Liver (tissue), 9 donors: ENCODE results near the gene MCTP1. TPM values are rescaled to one million over a fixed set of nuclear protein-coding genes. Genes with fewer than 3 reads are reported as not detected.

ENCODE experiments used
- DNase-seq: peaks from one replicate; pipeline ENCODE4 v3.0.0-alpha.2; 2017; ENCODE audit warnings: low spot score
- H3K27ac ChIP-seq, 2 donors: one replicate each; pipeline ENCODE4 v1.7.0; 2013; ENCODE audit warnings: inconsistent platforms in 2 of 2, low read length in 2 of 2, control low read depth in 1 of 2, low read depth in 1 of 2, mild to moderate bottlenecking in 1 of 2
- H3K27me3 ChIP-seq, 4 donors: one replicate each; pipeline versions ENCODE4 v1.6.1 to v1.7.0; 2013; ENCODE audit warnings: low read length in 3 of 4, inconsistent platforms in 1 of 4, mild to moderate bottlenecking in 1 of 4, moderate library complexity in 1 of 4; ENCODE audit not compliant: control insufficient read depth in 4 of 4, insufficient read depth in 4 of 4
- H3K36me3 ChIP-seq, 4 donors: one replicate each; pipeline versions ENCODE4 v1.6.1 to v1.7.0; 2013; ENCODE audit warnings: low read length in 3 of 4, mild to moderate bottlenecking in 3 of 4, low read depth in 1 of 4, moderate library complexity in 1 of 4; ENCODE audit not compliant: control insufficient read depth in 4 of 4, insufficient read depth in 3 of 4
- H3K4me1 ChIP-seq, 4 donors: one replicate each; pipeline versions ENCODE4 v1.6.1 to v1.7.0; 2013; ENCODE audit warnings: low read length in 3 of 4, mild to moderate bottlenecking in 3 of 4, moderate library complexity in 1 of 4; ENCODE audit not compliant: control insufficient read depth in 4 of 4, insufficient read depth in 4 of 4
- H3K4me3 ChIP-seq, 3 donors: one replicate each; pipeline versions ENCODE4 v1.6.1 to v1.7.0; 2013; ENCODE audit warnings: low read length in 3 of 3, control low read depth in 1 of 3, low read depth in 1 of 3, mild to moderate bottlenecking in 1 of 3
- H3K9ac ChIP-seq, 2 donors: one replicate each; pipeline ENCODE4 v1.7.0; 2013; ENCODE audit warnings: low read length in 2 of 2, mild to moderate bottlenecking in 2 of 2, moderate library complexity in 2 of 2, control low read depth in 1 of 2, low read depth in 1 of 2
- H3K9me3 ChIP-seq, 4 donors: one replicate each; pipeline versions ENCODE4 v1.6.1 to v1.7.0; 2013; ENCODE audit warnings: low read length in 3 of 4; ENCODE audit not compliant: control insufficient read depth in 4 of 4
- EGR1 ChIP-seq, 2 donors: IDR thresholded peaks; 2 replicates each; pipeline ENCODE4 v1.6.1; 2016 to 2018; ENCODE audit warnings: antibody characterized with exemption in 2 of 2, low read depth in 2 of 2
- FOXA1 ChIP-seq: IDR thresholded peaks from 2 replicates; pipeline ENCODE4 v1.6.1; 2016; ENCODE audit warnings: antibody characterized with exemption
- FOXA2 ChIP-seq: IDR thresholded peaks from 2 replicates; pipeline ENCODE4 v1.6.1; 2016; ENCODE audit warnings: antibody characterized with exemption
- GABPA ChIP-seq, 2 donors: IDR thresholded peaks in 1 of 2; conservative IDR thresholded peaks in 1 of 2; 2 replicates each; pipeline ENCODE4 v1.6.1; 2016; ENCODE audit warnings: antibody characterized with exemption in 2 of 2, mild to moderate bottlenecking in 1 of 2, moderate library complexity in 1 of 2
- HNF4A ChIP-seq, 2 donors: conservative IDR thresholded peaks; 2 replicates each; pipeline ENCODE4 v1.6.1; 2016; ENCODE audit warnings: antibody characterized with exemption in 2 of 2, mild to moderate bottlenecking in 2 of 2
- HNF4G ChIP-seq: IDR thresholded peaks from 2 replicates; pipeline ENCODE4 v1.6.1; 2016; ENCODE audit warnings: antibody characterized with exemption
- JUND ChIP-seq, 2 donors: IDR thresholded peaks; 2 replicates each; pipeline ENCODE4 v1.6.1; 2016; ENCODE audit warnings: antibody characterized with exemption in 2 of 2
- NR2F2 ChIP-seq: IDR thresholded peaks from 2 replicates; pipeline ENCODE4 v1.6.1; 2016; ENCODE audit warnings: antibody characterized with exemption
- RAD21 ChIP-seq, 2 donors: IDR thresholded peaks; 2 replicates each; pipeline ENCODE4 v1.6.1; 2016; ENCODE audit warnings: antibody characterized with exemption in 2 of 2, mild to moderate bottlenecking in 2 of 2
- RXRA ChIP-seq, 2 donors: IDR thresholded peaks; 2 replicates each; pipeline ENCODE4 v1.6.1; 2017 to 2018; ENCODE audit warnings: antibody characterized with exemption in 2 of 2, mild to moderate bottlenecking in 1 of 2
- SP1 ChIP-seq: IDR thresholded peaks from 2 replicates; pipeline ENCODE4 v1.6.1; 2018; ENCODE audit warnings: antibody characterized with exemption, mild to moderate bottlenecking
- TAF1 ChIP-seq: conservative IDR thresholded peaks from 2 replicates; pipeline ENCODE4 v1.6.1; 2016; ENCODE audit warnings: antibody characterized with exemption, mild to moderate bottlenecking
- YY1 ChIP-seq: IDR thresholded peaks from 2 replicates; pipeline ENCODE4 v1.6.1; 2016; ENCODE audit warnings: antibody characterized with exemption, mild to moderate bottlenecking
- WGBS: extraction: QIAGEN DNeasy Blood & Tissue Kit; methylation state at CpG from one replicate; pipeline ENCODE4 v1.1.7; 2013; 5-methylcytosine and 5-hydroxymethylcytosine counted together
- polyA plus RNA-seq, 2 donors: library from polyadenylated mRNA; stranded (reverse) in 1 of 2; unstranded in 1 of 2; fragments of 200-250 nt in 1 of 2; fragments of >200 nt in 1 of 2; fragmentation: Nextera tagmentation in 1 of 2; extraction: Ambion mirVana in 1 of 2; gene quantifications; one replicate each; pipeline versions ENCODE4 v1.2.1 to v1.2.3, GENCODE V29; 2013 to 2015
- total RNA-seq, 2 donors: library from RNA; depleted of rRNA; stranded (reverse); fragments of >200 nt; gene quantifications; one replicate each; pipeline ENCODE4 v1.2.3, GENCODE V29; 2014
- TF ChIP-seq, protein P1 (sequence below): IDR thresholded peaks from 2 replicates; pipeline ENCODE4 v1.6.1; 2016; ENCODE audit warnings: antibody characterized with exemption
- TF ChIP-seq, protein P2 (sequence below): IDR thresholded peaks from 2 replicates; pipeline ENCODE4 v1.6.1; 2016; ENCODE audit warnings: antibody characterized with exemption
- TF ChIP-seq, protein P3 (sequence below): IDR thresholded peaks from 2 replicates; pipeline ENCODE4 v1.6.1; 2016; ENCODE audit warnings: antibody characterized with exemption, mild to moderate bottlenecking
- TF ChIP-seq, protein P4 (sequence below): fragments of 150-350 bp; IDR thresholded peaks from 2 replicates; pipeline ENCODE4 v1.5.1; 2017; ENCODE audit warnings: improper control_type of control experiment, low read depth, low read length; ENCODE audit not compliant: missing input control
- donor health status: healthy.
- donor health status: healthy.
- donor health status: healthy.
- donor health status: healthy.
- donor health status: healthy.

MCTP1 gene
- total and polyA plus RNA-seq, 4 donors = 0.67 to 7.6 (median 4.3) TPM

DNA sequence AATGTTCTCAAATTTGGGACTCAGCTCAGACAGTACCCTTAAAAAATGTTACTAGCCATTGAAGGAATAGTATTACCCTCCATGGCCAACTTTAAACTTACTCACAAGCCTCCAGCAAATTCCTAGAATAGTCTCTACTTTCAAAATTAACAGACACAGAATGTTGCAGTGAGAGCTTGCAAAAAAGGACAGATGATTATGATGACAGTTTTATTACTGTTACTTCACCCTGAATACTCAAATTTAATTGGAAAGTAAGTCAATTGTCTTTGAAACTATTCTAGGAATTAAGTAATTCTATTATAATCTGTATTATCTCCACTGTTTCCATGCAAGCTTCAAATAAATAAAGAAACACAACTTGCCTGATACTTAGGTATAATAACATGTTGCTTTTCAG, 378.1 kb downstream of the MCTP1 start:
- TF ChIP-seq, protein P1, sequence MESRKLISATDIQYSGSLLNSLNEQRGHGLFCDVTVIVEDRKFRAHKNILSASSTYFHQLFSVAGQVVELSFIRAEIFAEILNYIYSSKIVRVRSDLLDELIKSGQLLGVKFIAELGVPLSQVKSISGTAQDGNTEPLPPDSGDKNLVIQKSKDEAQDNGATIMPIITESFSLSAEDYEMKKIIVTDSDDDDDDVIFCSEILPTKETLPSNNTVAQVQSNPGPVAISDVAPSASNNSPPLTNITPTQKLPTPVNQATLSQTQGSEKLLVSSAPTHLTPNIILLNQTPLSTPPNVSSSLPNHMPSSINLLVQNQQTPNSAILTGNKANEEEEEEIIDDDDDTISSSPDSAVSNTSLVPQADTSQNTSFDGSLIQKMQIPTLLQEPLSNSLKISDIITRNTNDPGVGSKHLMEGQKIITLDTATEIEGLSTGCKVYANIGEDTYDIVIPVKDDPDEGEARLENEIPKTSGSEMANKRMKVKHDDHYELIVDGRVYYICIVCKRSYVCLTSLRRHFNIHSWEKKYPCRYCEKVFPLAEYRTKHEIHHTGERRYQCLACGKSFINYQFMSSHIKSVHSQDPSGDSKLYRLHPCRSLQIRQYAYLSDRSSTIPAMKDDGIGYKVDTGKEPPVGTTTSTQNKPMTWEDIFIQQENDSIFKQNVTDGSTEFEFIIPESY = no peak
- TF ChIP-seq RXRA (IDR thresholded peaks at IDR 0.05) (no peak), SP1 (no peak), NR2F2 (no peak), JUND (IDR thresholded peaks at IDR 0.05) (no peak), TAF1 (no peak), FOXA2 (no peak), EGR1 (IDR thresholded peaks at IDR 0.05; ENCODE audit: low read depth in 2 of 2) (no peak), FOXA1 (no peak), GABPA (IDR thresholded peaks at IDR 0.05 in 1 of 2, conservative IDR thresholded peaks at IDR 0.05 in 1 of 2) (no peak), RAD21 (IDR thresholded peaks at IDR 0.05) (no peak), HNF4G (no peak), YY1 (no peak)
- TF ChIP-seq, protein P2, sequence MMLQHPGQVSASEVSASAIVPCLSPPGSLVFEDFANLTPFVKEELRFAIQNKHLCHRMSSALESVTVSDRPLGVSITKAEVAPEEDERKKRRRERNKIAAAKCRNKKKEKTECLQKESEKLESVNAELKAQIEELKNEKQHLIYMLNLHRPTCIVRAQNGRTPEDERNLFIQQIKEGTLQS = no peak
- TF ChIP-seq, protein P3, sequence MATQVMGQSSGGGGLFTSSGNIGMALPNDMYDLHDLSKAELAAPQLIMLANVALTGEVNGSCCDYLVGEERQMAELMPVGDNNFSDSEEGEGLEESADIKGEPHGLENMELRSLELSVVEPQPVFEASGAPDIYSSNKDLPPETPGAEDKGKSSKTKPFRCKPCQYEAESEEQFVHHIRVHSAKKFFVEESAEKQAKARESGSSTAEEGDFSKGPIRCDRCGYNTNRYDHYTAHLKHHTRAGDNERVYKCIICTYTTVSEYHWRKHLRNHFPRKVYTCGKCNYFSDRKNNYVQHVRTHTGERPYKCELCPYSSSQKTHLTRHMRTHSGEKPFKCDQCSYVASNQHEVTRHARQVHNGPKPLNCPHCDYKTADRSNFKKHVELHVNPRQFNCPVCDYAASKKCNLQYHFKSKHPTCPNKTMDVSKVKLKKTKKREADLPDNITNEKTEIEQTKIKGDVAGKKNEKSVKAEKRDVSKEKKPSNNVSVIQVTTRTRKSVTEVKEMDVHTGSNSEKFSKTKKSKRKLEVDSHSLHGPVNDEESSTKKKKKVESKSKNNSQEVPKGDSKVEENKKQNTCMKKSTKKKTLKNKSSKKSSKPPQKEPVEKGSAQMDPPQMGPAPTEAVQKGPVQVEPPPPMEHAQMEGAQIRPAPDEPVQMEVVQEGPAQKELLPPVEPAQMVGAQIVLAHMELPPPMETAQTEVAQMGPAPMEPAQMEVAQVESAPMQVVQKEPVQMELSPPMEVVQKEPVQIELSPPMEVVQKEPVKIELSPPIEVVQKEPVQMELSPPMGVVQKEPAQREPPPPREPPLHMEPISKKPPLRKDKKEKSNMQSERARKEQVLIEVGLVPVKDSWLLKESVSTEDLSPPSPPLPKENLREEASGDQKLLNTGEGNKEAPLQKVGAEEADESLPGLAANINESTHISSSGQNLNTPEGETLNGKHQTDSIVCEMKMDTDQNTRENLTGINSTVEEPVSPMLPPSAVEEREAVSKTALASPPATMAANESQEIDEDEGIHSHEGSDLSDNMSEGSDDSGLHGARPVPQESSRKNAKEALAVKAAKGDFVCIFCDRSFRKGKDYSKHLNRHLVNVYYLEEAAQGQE = no peak
- TF ChIP-seq, protein P4, sequence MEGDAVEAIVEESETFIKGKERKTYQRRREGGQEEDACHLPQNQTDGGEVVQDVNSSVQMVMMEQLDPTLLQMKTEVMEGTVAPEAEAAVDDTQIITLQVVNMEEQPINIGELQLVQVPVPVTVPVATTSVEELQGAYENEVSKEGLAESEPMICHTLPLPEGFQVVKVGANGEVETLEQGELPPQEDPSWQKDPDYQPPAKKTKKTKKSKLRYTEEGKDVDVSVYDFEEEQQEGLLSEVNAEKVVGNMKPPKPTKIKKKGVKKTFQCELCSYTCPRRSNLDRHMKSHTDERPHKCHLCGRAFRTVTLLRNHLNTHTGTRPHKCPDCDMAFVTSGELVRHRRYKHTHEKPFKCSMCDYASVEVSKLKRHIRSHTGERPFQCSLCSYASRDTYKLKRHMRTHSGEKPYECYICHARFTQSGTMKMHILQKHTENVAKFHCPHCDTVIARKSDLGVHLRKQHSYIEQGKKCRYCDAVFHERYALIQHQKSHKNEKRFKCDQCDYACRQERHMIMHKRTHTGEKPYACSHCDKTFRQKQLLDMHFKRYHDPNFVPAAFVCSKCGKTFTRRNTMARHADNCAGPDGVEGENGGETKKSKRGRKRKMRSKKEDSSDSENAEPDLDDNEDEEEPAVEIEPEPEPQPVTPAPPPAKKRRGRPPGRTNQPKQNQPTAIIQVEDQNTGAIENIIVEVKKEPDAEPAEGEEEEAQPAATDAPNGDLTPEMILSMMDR = no peak
- Histone ChIP-seq H3K27me3 (no peaks in the 10 kb centered on the region), H3K36me3 (no peaks in the 10 kb centered on the region)

DNA sequence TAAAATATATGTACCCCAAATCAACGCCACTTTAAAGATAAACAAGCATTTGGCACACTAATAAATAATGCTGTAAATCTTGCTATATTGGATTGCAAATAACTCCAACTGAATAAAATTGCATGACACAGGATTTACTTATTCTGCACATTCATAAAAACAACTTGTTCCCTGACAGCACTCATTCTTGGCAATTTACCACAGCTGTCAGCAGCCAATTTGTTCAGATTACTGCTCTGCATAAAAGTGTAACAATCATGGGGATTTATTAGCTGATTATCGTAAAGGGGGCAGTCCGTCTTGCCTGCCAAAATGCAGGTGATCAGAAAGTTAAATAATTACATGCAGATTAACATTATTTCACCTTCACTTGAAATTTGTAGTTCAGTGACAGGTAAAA, 381.2 kb downstream of the MCTP1 start:
- H3K27ac ChIP-seq = no peak overlapping the region
- no peak overlapping the region for H3K4me3 ChIP-seq
- 82% methylated on average over 3 of the region's 3 CpGs for WGBS
- no peaks in the 10 kb centered on the region for H3K36me3 ChIP-seq
- no peak overlapping the region for H3K9ac ChIP-seq
- H3K9me3 ChIP-seq = no peaks in the 10 kb centered on the region
- H3K4me1 ChIP-seq = no peaks in the 10 kb centered on the region
- no peak for DNase-seq
- no peaks in the 10 kb centered on the region for H3K27me3 ChIP-seq
- TF ChIP-seq RXRA (IDR thresholded peaks at IDR 0.05) (no peak), JUND (IDR thresholded peaks at IDR 0.05) (no peak), SP1 (no peak), EGR1 (IDR thresholded peaks at IDR 0.05; ENCODE audit: low read depth in 2 of 2) (no peak), GABPA (IDR thresholded peaks at IDR 0.05 in 1 of 2, conservative IDR thresholded peaks at IDR 0.05 in 1 of 2) (no peak), HNF4A (conservative IDR thresholded peaks at IDR 0.05) (no peak)
- TF ChIP-seq, protein P2 = no peak
- TF ChIP-seq, protein P4 = no peak
- TF ChIP-seq, protein P1 = no peak

More for the DNA sequence above, 378.1 kb downstream of the MCTP1 start:
- no peak overlapping the region for H3K9ac ChIP-seq
- H3K4me1 ChIP-seq = no peaks in the 10 kb centered on the region
- H3K9me3 ChIP-seq = no peaks in the 10 kb centered on the region
- DNase-seq = no peak
- H3K4me3 ChIP-seq = no peak overlapping the region
- no peak overlapping the region for H3K27ac ChIP-seq
